Measurements from ENCODE around the gene FOXP4. TPM values are rescaled to one million over a fixed set of nuclear protein-coding genes. Genes with fewer than 3 reads are reported as not detected.

The FOXP4 gene
- total RNA-seq, 2 experiments from 2014 or later, result 19.5 to 21.6 TPM

DNA sequence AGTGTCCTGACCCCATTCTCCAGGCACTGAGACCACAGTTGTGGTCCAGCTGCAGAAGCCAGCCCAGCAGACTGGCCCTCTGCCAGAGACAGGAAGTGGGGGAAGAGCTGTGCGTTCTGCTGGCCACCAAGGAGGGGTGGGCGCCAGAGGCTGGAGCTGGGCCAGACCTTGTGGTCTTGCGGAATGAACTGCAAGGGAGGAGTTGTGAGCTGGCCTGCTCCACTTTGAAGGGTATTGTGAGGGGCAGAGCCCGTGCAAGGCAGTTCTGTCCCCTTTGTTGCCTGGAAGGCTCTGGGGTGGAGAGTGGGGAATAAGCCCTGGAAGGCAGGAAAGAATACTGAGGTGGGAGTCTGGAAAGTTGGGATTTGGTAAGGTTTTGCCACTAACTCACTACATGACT lies 88.5 kb downstream of the FOXP4 start:
- Mint-ChIP-seq H3K36me3 (no peaks in the 10 kb centered on the region), H3K27me3 (peaks cover 33% of the 10 kb centered on the region), H3K27ac (no peak overlapping the region), H3K4me1 (ENCODE audit: low read depth) (peaks cover 5% of the 10 kb centered on the region), H3K9me3 (no peaks in the 10 kb centered on the region), H3K4me3 (no peak overlapping the region)
- no peak for DNase-seq
- intact Hi-C loops (cut with micrococcal nuclease), result no loop called here
- CTCF ChIA-PET, result interaction anchor here (1.3 kb wide), 1 partner anchor 46 kb away, joined by 3 read pairs; no protein-coding TSS in a partner anchor
- POLR2A ChIA-PET, result no interaction called here

DNA sequence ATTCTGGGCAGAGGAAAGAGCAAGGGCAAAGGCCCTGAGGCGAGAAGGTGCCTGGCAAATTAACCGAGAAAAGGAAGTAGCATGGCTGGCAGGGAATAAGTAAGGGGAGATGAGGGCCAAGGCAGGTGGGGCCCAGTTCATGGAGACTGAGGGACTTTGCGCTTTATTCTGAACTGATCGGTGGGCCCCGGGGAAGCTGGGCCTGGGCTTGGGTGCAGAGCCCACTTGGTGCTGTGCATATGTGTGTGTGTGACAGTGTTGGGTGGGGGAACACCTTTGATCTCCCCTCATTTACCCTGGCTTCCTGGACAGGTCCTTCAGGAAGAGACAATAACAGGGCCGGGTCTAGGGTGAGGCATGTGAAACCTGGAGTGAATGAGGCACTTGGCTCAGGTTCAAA lies 89.2 kb downstream of the FOXP4 start:
- Mint-ChIP-seq H3K9me3 (no peaks in the 10 kb centered on the region), H3K27ac (no peak overlapping the region), H3K4me1 (ENCODE audit: low read depth) (peaks cover 5% of the 10 kb centered on the region), H3K4me3 (no peak overlapping the region), H3K27me3 (peaks cover 38% of the 10 kb centered on the region), H3K36me3 (no peaks in the 10 kb centered on the region)
- ChIA-PET POLR2A (no interaction called here), CTCF (no interaction called here)
- intact Hi-C loops (cut with micrococcal nuclease), result no loop called here
- DNase-seq, result no peak

DNA sequence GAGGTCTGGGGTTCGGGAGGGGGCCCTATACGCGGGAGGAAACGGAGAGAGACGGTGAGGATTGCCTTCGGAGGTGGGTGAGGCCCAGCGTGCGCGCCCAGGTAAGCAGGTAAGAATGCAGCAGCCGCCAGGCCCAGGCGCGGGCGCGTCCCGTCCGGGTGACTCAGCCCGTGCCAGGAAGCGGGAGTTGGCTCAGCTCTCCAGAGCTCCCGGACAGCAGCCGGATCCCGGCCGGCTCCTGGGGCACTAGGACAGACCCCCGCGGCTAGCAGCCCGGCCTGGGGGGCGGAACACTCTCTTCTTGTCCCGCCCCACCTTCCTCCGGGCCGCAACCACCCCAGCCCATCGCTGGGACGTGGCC lies 90.6 kb downstream of the FOXP4 start:
- no peak overlapping the region for H3K4me3 Mint-ChIP-seq
- H3K36me3 Mint-ChIP-seq, result no peaks in the 10 kb centered on the region
- no peak for DNase-seq
- no peak overlapping the region for H3K27ac Mint-ChIP-seq
- no peaks in the 10 kb centered on the region for H3K9me3 Mint-ChIP-seq
- ChIA-PET CTCF (no interaction called here), POLR2A (no interaction called here)
- peaks cover 40% of the 10 kb centered on the region for H3K27me3 Mint-ChIP-seq
- H3K4me1 Mint-ChIP-seq (ENCODE audit: low read depth), result peaks cover 5% of the 10 kb centered on the region
- intact Hi-C loops (cut with micrococcal nuclease), result no loop called here

DNA sequence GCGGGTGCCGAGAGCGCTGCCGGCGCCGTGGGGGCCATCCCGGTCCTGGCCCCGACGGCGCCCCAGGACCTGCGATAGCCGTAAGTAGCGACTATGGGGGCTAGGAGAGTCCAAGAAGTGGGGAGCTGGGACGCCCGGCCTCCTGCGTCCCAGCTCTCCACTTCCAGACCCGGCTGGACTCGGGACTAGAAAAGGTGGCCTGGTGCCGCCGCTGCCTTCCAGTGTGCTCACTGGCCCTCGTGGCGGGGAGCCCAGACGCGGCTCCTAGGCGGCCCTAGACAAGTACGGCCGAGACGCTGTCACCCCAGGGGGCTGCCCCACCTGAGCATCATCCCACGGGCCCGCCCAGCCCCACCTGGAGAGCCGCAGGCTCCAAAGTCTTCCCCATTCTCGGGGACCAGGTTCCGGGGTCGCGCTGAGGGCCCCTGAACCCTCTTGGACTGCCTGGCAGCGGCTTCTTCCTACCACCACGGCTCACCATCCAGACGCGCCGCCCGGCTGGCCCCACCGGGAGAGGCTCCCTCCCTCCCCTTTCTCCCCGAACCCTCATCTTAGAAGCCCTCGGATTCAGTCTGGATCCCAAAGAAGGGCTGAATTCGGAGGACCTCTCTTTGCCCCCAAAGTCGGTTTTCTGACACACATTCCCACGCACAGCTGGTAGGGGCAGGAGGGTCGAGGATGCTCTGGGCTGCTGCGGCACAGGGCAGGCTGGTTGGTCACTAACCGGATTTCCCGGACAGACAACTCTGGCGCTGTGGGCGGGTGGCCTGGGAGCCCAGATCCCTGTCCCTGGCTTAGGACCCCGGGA lies 91.2 kb downstream of the FOXP4 start:
- DNase-seq, result no peak
- Mint-ChIP-seq H3K9me3 (no peaks in the 10 kb centered on the region), H3K27ac (no peak overlapping the region), H3K27me3 (peaks cover 45% of the 10 kb centered on the region), H3K4me3 (peak overlapping the region; percentile 54), H3K4me1 (ENCODE audit: low read depth) (peaks cover 5% of the 10 kb centered on the region), H3K36me3 (no peaks in the 10 kb centered on the region)
- ChIA-PET CTCF (no interaction called here), POLR2A (no interaction called here)
- intact Hi-C loops (cut with micrococcal nuclease), result no loop called here

DNA sequence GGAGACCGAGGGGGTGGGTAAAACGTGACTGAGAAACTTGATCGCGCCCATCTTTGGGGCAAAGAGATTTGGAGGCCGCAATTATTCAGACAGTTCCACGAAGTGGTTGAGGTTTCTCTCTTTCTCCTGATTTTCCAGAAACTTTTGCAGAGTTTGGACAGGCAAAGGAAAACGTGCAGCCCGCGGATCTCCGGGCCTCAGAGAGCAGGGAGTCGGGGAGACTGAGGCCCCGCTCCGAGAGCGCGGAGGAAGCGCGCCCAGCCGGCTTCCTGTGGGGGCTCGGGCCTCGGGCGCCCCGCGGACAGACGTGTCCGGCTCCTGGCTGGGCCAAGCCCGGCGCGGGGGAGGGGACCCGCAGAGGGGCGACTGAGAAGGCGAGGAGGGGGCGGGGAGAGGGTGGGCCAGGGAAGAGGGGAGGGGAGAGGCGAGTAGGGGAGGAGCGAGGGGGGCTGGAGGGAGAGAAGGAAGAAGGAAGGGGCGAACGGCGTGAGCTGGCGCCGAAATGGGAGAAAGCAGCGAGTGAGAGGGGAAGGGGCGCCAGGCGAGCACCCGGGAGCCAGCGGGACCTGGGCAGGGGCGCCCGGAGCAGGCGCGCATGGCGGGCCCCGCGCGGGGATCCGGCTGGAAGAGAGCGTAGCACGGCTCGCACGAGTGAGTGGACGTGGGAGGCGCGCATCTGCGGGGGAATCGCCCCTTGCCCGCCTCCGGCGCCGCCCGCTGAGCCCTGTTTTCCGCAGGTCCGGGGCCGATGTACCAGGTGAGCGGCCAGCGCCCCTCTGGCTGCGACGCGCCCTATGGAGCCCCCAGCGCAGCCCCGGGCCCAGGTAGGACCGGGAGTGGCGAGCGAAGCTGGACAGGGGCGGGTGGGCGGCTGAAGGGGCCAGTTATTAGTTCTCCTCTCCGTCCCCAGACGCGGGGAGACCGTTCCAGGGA lies 92.1 kb downstream of the FOXP4 start, which contains the start of gene MDFI:
TSS of gene MDFI (plus strand) at position 467 of the 933 bp plus-strand sequence. CDS start at position 749, 282 bp downstream.
- H3K9me3 Mint-ChIP-seq, result no peaks in the 10 kb centered on the region
- no peak for DNase-seq
- ChIA-PET POLR2A (no interaction called here), CTCF (no interaction called here)
- H3K27me3 Mint-ChIP-seq, result peaks cover 48% of the 10 kb centered on the region
- peak within 1 kb of the TSS; percentile 54 for H3K4me3 Mint-ChIP-seq
- H3K27ac Mint-ChIP-seq, result no peak within 1 kb of the TSS
- intact Hi-C loops (cut with micrococcal nuclease), result no loop called here
- H3K36me3 Mint-ChIP-seq, result no peaks in the 10 kb centered on the region
- peaks cover 5% of the 10 kb centered on the region for H3K4me1 Mint-ChIP-seq (ENCODE audit: low read depth)

DNA sequence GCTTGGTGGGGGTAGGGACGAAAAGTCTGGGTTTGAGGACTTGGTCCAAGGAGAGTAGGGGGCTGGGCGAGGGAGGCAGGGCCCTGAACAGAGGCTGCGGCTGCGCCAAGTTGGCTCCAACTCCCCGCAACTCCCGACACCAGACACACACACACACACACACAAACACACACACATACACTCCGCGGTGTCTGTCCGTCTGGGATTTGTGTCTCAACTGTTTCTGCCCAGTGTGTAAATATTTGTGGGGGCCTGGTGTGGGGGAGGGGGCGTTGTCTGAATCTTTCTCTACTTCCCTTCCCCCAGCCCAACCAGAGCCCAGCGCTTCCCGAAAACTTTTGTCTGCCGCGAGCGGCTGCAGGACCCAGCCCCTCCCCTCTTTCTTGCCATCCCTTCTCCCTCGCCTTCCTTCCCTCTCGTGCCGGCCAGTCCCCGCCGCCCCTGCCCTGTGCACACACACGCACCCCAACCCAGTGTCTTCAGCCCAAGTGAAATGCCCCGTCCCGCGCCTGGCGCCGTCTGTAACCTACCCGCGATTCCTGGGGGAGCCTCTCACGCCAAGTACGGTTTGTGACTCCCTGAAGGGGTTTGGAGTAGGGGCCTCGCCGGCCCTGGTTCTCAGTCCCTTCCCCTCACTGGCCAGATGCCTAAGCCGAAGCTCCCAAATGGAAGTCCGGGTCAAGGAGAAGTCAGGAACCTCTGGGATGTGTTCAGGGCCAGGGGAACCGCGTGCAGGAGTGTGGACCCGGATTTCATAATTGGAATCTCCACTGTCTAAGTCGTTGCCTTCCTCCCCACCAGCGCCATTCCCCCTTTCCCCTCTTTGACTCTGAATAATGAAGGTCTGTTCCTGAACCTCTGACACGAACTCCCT lies 93.0 kb downstream of the FOXP4 start:
- Mint-ChIP-seq H3K27me3 (peaks cover 48% of the 10 kb centered on the region), H3K4me1 (ENCODE audit: low read depth) (peaks cover 5% of the 10 kb centered on the region), H3K9me3 (no peaks in the 10 kb centered on the region), H3K27ac (no peak overlapping the region), H3K36me3 (no peaks in the 10 kb centered on the region), H3K4me3 (no peak overlapping the region)
- intact Hi-C loops (cut with micrococcal nuclease), result no loop called here
- DNase-seq, result no peak
- ChIA-PET CTCF (no interaction called here), POLR2A (no interaction called here)

DNA sequence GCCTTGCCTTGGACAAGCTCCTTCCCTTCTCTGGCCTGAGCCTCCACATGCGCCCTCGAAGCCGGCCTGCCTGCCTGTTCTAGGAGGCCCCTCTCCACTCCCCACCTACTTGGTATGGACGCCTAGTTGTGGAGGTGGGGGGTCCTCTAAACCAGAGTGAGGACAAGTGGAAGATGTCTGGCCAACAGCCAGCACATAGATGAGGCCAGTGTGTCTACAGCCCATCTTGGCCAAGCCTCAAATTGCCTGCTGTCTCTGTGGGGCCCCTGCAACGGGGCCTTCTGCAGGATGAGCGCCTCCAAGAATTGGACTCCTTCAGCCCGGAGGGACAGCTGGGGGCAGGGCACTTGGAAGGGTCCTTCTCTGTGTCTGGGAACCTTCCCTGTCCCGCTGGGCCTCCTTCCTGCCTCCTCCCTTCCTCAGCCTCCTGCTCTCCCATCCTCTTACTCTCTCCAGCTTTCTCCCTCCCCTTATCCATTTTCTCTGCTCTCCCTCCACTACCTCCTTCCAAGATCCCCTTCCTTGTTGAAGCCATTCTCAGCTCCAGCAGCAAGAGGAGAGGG lies 93.7 kb downstream of the FOXP4 start:
- Mint-ChIP-seq H3K27ac (no peak overlapping the region), H3K4me3 (no peak overlapping the region), H3K27me3 (peaks cover 48% of the 10 kb centered on the region), H3K9me3 (no peaks in the 10 kb centered on the region), H3K36me3 (no peaks in the 10 kb centered on the region), H3K4me1 (ENCODE audit: low read depth) (peaks cover 5% of the 10 kb centered on the region)
- intact Hi-C loops (cut with micrococcal nuclease), result no loop called here
- ChIA-PET CTCF (no interaction called here), POLR2A (no interaction called here)
- DNase-seq, result no peak

DNA sequence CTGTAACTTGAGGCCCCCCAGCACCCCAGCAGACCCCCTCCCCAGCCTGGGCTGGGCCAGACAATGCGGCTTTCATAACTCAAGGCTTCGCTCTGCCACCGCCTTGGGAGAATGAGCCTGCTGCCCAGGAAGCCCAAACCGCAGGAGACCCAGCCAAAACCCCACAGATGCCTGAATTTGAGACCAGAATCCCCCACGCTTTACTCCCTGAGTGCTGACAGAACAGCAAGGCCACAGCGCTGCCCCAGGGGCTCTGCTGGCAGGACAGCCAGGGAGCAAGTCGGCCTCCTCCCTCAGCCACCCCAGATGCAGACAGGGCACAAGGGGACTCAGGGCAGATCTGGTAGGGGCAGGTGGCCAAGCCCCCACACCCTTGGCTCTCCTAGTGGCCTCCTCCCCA lies 94.2 kb downstream of the FOXP4 start:
- Mint-ChIP-seq H3K27me3 (peaks cover 45% of the 10 kb centered on the region), H3K4me1 (ENCODE audit: low read depth) (peaks cover 5% of the 10 kb centered on the region), H3K27ac (no peak overlapping the region), H3K9me3 (no peaks in the 10 kb centered on the region), H3K36me3 (no peaks in the 10 kb centered on the region), H3K4me3 (no peak overlapping the region)
- intact Hi-C loops (cut with micrococcal nuclease), result no loop called here
- CTCF ChIA-PET, result no interaction called here
- POLR2A ChIA-PET, result no interaction called here
- DNase-seq, result no peak

DNA sequence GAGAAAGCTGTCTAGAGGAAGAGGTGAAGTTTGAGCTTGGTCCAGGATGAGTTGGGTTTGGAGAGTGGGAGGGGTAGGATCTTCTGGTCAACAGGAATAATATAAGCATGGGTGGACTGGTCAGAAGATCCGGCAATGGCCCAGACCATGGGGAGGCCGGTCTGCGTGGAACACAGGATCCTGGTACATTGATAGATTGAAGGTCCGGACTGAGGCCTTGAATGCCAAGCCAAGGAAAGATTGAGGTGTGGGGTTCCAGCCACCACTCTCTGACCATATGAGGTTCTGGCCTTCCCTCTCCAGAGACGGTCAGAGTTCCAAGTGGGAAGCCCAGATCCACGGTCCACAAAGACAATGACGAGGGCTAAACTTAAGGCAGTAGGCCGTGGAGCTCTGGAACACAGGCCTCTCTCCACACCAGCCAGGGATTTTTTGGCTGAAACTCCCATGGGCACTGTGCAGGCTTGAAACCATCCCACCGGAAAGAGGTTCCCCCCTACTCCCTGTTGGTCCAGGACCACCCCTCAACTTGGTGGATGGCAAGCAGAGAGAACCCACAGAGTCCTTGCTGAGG lies 95.3 kb downstream of the FOXP4 start:
- CTCF ChIA-PET, result no interaction called here
- Mint-ChIP-seq H3K9me3 (no peaks in the 10 kb centered on the region), H3K4me1 (ENCODE audit: low read depth) (peaks cover 5% of the 10 kb centered on the region), H3K4me3 (no peak overlapping the region), H3K27ac (no peak overlapping the region), H3K27me3 (peaks cover 43% of the 10 kb centered on the region), H3K36me3 (no peaks in the 10 kb centered on the region)
- DNase-seq, result no peak
- POLR2A ChIA-PET, result no interaction called here
- intact Hi-C loops (cut with micrococcal nuclease), result no loop called here

DNA sequence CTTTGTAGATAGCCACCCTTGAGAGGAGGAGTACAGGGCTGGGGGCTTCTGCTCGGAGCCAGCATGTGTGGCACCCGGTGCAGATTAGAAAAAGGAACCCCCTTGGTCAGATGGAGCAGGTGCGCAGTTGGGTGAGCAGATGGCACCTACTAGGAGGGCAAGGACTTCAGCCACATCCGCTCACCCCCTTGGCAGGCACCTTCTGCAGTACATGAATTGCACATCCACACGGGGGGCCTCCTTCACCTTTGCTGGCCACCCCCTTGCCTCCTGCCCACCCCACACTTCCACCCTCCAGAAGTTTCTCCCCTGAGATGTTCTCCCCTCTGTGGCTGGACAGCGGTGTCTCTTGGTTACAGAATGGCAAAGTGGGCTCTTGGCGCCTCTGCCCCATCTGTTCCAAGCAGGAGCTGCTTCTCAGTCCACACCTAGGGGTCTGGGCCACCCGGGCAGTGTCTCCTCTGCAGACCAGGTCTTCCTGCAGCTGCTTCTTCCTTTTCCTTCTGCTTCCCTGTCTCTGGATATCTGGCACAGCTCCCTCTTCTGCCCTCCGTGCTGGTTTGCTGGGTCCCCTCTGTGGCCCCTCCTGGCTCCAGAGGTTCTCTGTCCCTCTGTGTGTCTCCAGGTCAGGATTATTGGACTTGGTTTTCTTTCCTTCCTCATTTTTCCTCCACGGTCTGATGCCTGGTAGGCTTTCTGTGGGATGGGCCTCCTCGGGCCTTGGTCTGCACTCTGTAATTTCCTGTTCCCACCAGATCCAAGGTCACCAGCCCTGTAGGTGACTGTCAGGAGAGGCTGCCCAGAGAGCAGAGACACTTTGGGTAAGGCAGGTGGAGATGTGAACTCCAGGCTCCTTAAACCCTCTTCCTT lies 96.1 kb downstream of the FOXP4 start:
- POLR2A ChIA-PET, result no interaction called here
- no peaks in the 10 kb centered on the region for H3K36me3 Mint-ChIP-seq

More for the DNA sequence above, 96.1 kb downstream of the FOXP4 start:
- CTCF ChIA-PET, result no interaction called here
- H3K27ac Mint-ChIP-seq, result no peak overlapping the region
- H3K27me3 Mint-ChIP-seq, result peaks cover 41% of the 10 kb centered on the region
- peaks cover 5% of the 10 kb centered on the region for H3K4me1 Mint-ChIP-seq (ENCODE audit: low read depth)
- H3K9me3 Mint-ChIP-seq, result no peaks in the 10 kb centered on the region
- H3K4me3 Mint-ChIP-seq, result no peak overlapping the region
- DNase-seq, result no peak
- intact Hi-C loops (cut with micrococcal nuclease), result no loop called here

Measured in activated CD4-positive, alpha-beta memory T cell treated with anti-CD3 and anti-CD28 coated beads for 36 hours (primary cell).